ENCODE results near the gene KHSRP. TPM values are rescaled to one million over a fixed set of nuclear protein-coding genes. Genes with fewer than 3 reads are reported as not detected.

The KHSRP gene
- total RNA-seq, 4 donors from 2014 or later = 91.2 to 162 (median 118) TPM

- peak overlapping the region; percentile 78 to 98 (median 78) for H3K4me3 ChIP-seq
- peak; percentile 61 to 76 for TF ChIP-seq POLR2A (IDR thresholded peaks at IDR 0.05)
- TF ChIP-seq CTCF (IDR thresholded peaks at IDR 0.05) = peak; percentile 59 to 87 (median 82)
- peaks cover 0 to 13% (median 8%) of the 10 kb centered on the region in 4 donors for H3K4me1 ChIP-seq
- peaks cover 0 to 18% (median 0%) of the 10 kb centered on the region in 3 donors for H3K36me3 ChIP-seq
- H3K9me3 ChIP-seq = no peaks in the 10 kb centered on the region
- DNase-seq = peak; percentile 96 to 99 (median 98)
- H3K27ac ChIP-seq = peak overlapping the region; percentile 85 to 94 (median 90)
- no peaks in the 10 kb centered on the region for H3K27me3 ChIP-seq
Observed at GRCh38 chr19:6460099-6460884, 35.7 kb upstream of the KHSRP start.

- DNase-seq = peak; percentile 51 to 88 (median 81)
- Histone ChIP-seq H3K4me3 (peak within 1 kb of the TSS; percentile 78 to 98 (median 78)), H3K27me3 (no peaks in the 10 kb centered on the region), H3K36me3 (peaks cover 0 to 26% (median 0%) of the 10 kb centered on the region in 3 donors), H3K27ac (peak within 1 kb of the TSS; percentile 85 to 94 (median 90)), H3K4me1 (peaks cover 0 to 13% (median 8%) of the 10 kb centered on the region in 4 donors), H3K9me3 (no peaks in the 10 kb centered on the region)
- TF ChIP-seq POLR2A (IDR thresholded peaks at IDR 0.05) (peak; percentile 29 to 34), CTCF (IDR thresholded peaks at IDR 0.05) (no peak)
Observed at GRCh38 chr19:6459262-6460098, 34.9 kb upstream of the KHSRP start, which contains the start of gene SLC25A23. SLC25A23 (minus strand) TSS chr19:6459792; CDS start chr19:6459628, 164 bp downstream.

GRCh38 chr19:6458695-6459261 is 34.2 kb upstream of the KHSRP start:
- no peaks in the 10 kb centered on the region for H3K27me3 ChIP-seq
- peak in 1 of 3 donors; percentile 64 for DNase-seq
- TF ChIP-seq POLR2A (IDR thresholded peaks at IDR 0.05) = no peak
- peak in 1 of 6 experiments; percentile 7 for TF ChIP-seq CTCF (IDR thresholded peaks at IDR 0.05)
- H3K9me3 ChIP-seq = peaks cover 0 to 7% (median 0%) of the 10 kb centered on the region in 4 donors
- peaks cover 0 to 13% (median 8%) of the 10 kb centered on the region in 4 donors for H3K4me1 ChIP-seq
- peaks cover 0 to 33% (median 0%) of the 10 kb centered on the region in 3 donors for H3K36me3 ChIP-seq
- H3K27ac ChIP-seq = peak overlapping the region in 3 of 4 donors; percentile 85 to 94 (median 89)
- peak overlapping the region; percentile 78 to 98 (median 78) for H3K4me3 ChIP-seq

- Histone ChIP-seq H3K4me1 (peaks cover 0 to 13% (median 8%) of the 10 kb centered on the region in 4 donors), H3K9me3 (peaks cover 0 to 8% (median 0%) of the 10 kb centered on the region in 4 donors), H3K36me3 (peaks cover 0 to 40% (median 0%) of the 10 kb centered on the region in 3 donors), H3K27me3 (no peaks in the 10 kb centered on the region), H3K27ac (no peak overlapping the region), H3K4me3 (peak overlapping the region in 2 of 4 donors; percentile 78 to 98)
- TF ChIP-seq CTCF (IDR thresholded peaks at IDR 0.05) = no peak
- no peak for DNase-seq
Observed at GRCh38 chr19:6457958-6458694, 33.5 kb upstream of the KHSRP start.
